ENCODE measurements around the gene HESX1.
A peak's percentile ranks its signal among the peaks of the same experiment; 100 is the strongest.

HESX1 gene

DNA sequence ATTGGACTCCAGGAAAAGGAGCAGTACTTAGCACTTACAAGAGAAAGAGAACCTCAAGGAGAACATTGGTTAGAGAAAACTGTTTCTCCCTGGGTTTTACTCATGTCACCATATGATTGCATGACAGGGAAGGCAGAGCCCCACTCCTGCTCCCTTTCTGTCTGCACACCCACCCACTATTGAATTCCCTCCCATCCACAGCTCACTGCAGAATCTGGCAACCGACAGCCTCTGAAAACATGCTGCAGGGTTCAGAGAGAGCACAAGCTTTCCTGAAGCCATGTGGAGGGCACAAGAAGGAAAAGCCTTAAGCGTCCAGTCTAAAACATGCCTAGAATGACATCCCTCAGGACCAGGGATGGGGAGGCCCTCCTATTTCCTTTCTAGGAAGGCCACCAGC lies 31.6 kb downstream of the HESX1 start:
- DNase-seq (ENCODE audit: low read depth): no peak

DNA sequence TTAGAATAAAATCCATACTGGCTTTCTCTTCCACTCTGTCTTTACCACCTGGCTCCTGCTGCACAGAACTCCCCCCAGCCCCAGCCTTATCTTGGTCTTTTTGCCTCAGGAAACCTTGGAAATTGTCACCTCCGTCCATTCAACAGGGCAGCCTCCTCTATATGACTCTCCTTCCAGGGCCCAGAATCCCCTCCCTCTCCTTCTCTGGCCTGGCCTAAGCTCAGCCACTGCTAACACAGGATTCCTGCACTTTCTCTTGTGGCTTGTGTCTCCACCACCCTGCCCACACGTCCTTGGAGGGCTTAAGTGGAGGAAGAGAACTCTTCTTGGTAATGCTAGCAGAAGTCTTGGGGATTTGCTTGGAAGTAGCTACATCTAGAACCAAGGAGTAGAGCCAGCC lies 33.1 kb downstream of the HESX1 start:
- DNase-seq (ENCODE audit: low read depth): no peak

DNA sequence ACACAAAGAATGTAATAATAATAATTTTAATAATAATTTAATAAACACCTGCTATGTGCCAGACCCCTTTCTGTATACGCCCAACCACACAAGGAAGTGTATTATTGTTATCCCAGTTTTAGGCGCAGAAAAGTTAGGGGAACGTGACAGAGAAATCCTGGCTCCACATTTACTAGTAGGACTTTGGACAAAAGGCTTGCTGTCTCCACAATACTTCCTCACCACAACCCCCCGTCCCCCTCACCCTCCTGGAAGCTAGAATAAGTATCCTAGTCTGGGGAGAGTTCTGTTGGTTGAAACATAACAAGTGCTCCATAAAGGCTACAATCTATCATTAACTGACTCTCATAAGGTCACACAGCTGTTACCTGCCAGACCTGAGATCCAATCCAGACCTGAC lies 34.1 kb downstream of the HESX1 start:
- no peak for DNase-seq (ENCODE audit: low read depth)

DNA sequence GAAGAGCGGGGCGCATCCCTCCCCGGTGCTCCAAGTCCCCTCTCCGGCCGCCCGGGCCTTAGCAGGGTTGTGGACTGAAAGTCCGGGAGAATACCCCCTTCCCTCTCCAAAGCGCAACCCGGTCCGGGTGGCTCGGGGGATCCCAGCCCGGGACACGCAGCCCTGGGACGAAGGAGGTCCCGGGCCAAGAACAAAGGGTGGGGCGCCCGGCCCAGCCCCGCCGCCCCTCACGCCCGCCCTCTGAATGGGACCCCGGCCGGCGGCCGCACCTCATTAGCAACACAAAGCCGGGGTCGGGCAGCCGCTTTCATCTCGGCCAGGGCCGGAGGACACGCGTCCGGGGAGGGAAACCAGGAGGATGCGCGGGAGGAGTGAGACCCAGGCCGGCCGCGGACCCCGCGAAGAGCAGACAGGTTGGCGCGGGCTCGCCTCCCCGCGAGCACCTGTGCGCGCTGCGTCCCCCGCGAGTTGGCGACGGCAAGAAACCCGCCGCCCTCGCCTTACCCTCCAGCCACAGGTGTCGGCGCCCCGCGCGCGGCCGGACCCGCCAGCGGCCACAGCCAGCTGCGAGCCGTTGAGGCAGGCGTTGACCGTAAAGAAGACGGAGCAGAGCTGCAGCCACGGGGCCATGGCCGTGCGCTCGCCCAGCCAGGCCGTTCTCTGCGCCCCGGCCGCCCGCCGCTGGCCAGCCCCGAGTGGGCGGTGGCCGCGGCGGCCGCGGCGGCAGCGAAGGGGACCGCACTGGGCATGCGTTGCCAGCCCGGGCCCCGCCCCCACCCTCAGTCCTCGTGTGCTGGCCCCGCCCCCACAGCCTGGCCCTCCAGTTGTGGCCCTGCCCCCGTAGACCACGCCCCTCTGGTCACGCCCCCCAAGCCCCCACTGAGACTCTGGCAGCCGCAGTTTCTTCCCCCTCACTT lies 34.9 kb downstream of the HESX1 start, which contains the start of gene IL17RD:
Gene IL17RD, minus strand, starts transcription at position 697 of the 917 bp plus-strand sequence. Its CDS starts 67 bp downstream, at position 630.
- peak; percentile 38 for DNase-seq (ENCODE audit: low read depth)

DNA sequence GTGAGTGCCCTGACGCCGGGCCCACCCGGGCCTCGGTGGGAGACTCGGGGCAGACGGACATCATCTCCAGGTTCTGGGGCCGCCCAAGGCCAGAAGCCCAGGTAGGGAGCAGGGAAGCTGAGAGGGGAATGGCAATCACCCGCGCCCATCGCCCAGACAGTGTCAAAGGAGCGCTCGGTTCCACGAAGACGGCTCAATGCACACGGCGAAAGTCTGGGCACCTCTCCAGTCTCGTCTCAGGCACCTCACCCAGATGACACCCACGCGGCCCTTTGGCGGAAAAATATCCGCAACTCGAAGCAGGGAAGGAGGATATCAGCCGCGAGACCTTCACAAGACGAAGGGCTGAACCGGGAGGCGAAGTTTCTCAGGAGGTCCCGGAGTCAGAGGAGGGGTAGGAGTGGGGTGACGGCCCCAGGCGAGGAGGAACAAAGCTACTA lies 35.5 kb downstream of the HESX1 start:
- no peak for DNase-seq (ENCODE audit: low read depth)

DNA sequence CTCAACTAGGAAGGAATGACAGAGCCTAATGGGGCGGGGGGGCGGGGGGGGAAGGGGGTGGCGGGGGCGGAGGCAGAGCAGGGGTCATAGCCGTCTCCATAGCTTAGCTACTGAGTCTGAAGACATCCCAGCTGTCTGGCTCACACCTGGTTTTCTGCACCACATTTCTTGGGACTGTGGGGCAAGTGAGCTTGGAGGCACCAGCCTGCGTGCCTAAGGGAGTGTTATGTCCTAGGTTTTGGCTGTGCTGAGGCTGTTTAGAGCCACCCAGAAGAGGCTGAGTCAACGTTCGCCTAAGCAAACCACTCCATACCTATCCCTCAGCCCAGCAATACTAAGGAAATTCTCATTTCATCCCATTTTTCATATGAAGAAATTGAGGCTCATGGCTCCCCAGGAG lies 36.0 kb downstream of the HESX1 start:
- no peak for DNase-seq (ENCODE audit: low read depth)

DNA sequence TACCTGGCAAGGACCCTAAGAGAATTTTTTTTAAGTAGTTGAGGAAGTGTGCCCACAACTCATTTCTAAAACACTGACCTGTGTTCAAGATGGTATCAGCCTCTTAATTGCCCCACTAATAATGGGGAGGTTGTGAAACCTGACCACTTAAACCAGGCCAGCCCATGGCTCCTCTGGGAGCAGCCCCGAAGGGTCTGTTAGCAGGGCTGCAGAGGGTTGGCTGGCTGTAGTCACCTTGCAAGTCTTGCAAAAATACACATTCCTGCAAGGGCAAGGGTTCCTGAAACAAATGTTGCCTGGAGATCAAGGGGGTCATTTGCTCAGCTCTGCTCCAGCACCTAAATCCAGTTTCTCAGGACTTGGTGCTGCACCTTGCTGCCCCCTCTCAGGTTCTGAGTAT lies 37.9 kb downstream of the HESX1 start:
- no peak for DNase-seq (ENCODE audit: low read depth)

DNA sequence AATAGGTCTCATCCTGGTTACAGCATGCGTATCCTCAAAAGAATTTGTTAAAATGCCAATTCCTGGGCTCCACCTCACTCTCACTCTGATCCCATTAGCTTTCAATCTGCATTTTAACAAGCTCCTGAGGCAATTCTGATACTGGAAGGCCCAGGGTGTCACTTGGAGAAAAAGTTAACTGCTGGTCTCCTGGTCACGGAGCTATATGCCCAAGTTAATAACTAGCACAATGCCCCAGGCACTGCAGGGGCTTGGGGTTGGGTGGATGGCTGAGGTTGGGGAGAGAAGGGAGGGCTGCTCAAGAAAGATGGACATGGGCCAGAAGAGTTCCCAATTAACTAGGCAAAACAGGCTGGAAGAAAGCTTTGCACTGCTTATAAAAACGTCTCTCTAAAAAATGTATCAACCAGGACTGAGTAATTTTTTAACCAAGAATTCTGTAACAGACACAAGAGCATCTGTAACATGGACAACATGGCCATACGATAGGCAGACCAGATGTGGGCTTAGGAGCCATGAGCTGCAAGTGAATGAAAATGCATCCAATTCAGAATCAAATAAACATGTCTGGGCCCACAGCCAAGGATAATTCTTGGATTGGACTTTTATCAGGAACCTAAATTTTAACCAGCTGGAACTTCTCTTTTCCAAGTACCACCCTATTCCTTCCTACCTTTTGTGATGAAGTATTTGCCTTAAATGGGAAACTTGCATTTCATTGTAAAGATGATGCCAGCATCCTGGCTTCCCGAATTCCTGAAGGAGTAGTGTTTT lies 38.8 kb downstream of the HESX1 start:
- no peak for DNase-seq (ENCODE audit: low read depth)

DNA sequence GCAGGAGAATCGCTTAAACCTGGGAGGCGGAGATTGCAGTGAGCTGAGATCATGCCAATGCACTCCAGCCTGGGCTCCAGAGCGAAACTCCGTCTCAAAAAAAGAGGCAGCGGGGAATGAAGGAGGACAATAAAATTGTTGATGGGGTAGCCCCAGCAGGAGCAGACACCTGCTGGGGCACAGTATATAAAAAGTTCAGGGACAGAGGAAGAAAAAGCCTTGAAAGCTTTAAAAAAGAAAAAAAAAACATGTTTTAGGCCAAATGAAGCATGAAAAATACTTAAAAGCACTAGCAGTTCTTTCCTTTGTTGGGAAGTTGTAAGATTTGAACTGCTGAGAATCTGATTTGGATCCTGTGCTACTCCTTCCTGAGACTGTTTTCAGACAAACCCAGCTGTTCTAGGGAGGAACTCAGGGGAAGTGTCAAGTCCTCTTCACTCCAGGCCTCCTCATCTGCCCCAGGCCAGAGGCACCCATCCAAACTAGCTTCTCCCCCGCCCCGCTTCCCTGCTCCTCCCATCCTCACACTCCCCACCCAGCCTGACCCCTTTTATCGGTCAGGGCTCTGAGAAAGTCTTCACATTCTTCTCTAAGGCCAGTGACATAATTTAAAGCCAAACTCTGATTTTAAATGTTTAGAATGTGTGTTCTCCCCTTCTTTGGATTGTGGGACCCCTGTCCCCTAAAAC lies 39.6 kb downstream of the HESX1 start:
- DNase-seq (ENCODE audit: low read depth): no peak

DNA sequence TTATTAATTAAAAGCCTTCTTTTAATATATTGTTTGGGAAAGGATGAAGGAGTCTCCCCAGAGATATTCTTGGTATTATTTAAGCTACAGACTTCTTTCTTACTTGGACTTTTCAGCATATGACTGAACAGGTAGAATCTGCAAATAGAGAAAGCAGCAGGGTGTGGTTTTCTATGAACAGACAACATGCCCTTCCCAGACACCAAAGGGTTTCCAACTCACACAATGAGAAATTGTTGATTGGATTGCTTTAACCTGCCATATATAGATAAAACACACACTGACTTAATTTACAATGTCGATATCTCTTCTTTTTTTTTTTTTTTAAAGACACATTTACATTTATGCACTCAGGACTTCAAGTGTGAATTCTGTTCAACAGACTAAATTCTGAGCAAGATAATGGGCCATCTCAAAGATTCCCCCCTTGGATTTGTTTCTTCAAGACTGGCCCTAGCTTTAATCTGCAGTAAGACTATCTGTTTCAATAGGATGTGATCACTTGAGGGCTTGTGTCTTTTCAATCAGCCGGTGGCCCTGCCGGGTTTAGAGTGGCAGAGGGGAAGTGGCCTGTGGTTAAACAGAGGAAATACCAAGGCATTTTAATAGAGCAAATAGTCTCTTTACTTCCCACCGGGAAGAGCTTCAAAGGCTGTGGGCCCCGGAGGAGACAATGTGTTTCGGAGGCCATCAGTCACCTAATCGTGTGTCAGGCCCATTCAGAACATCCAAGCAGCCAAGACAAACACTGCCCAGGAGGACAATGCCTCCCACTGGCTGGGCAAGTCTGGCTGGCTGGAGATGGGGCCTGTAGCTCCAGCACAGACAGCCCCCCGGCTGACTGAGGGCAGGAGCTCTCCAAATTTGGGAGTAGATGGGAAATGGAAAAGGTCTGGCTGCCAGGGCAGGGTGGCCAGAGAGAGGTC lies 40.7 kb downstream of the HESX1 start:
- DNase-seq (ENCODE audit: low read depth): no peak

DNA sequence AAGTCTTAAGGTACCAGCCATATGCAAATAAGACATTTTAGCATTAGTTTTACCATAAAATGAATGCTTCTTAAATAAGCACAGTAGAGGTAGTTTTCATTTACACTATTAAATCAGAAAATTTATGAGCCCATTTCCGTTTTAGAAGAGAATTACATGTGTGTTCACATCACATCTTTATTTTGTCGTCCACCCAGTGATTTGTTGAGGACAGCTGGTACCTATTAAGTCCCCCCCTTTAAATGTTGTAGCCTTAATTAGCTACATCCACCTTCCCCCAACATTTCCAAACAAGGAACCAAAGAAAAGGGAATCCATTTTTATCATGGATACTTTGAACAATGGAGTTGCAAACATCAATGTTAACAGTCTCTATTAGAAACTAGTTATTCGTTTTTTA lies 41.5 kb downstream of the HESX1 start:
- DNase-seq (ENCODE audit: low read depth): no peak

DNA sequence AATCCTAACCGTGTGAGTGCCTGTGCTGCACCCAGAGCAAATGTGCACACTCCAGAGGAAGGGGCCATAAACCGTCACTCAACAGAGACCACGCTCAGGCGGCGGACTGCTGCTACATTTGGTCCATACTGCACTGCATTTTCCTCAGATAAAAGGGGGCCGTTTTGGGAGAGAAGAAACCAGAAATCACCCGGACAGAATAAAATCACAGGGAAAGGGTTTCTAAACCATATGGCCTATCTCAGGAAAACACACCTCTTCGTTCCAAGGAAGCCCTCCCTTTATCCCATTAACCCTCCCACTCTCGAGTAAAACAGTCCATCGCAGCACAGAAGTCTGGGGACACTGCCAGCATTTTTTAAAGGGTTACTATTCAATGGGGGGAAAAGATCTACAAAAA lies 42.2 kb downstream of the HESX1 start:
- DNase-seq (ENCODE audit: low read depth): no peak

DNA sequence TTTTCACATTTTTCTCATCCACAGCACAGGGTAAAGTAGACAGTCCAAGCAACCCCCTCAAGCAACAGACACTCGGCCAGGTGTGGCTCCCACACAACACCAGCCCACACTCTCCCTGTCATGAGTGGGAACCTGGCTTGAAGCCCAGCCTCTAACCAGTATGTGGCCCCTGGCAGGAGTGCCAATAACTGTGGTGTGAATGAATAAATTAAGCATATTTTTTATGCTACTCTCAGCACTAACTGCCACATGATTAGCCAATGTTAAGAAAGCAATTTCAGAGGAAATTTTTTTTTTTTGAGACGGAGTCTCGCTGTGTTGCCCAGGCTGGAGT lies 44.5 kb downstream of the HESX1 start:
- no peak for DNase-seq (ENCODE audit: low read depth)

DNA sequence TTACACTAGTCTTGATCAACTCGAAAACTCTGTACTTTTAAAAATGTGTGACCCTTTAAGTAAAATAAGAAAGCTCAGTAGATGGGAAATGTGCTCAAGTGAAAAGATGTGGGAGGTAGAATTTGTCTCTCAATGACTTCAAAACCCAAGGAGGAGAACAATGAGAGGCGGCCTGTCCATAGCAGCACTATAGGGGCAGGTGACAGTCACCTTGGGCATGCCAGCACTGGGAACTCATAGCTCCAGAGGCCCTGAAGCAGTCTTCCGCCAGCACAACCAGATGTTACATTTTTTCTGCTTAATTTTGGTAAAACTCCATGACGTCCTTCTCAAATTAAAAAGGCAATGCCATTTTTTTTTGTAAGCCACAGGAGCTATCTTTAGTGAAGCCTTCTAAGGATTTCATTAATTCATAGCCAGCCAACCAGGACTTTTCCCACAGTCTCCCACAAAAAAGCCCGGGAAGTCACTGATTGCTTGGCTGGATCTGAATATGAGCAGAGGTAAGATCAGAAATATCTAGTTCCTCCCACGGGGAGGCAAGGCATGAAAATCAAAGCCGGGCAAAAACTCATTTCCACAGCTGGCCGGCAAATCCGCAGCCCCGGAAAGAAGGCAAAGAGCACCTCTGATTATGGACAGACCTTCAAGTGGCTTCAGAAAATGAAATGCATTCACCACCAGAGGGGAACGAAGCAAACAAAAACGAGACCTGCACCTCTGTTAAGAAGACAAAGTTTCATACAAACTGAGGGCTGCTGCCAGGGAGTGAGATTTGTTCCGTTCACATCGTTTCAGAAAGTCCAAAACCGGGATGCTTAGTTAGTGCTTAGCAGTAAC lies 45.1 kb downstream of the HESX1 start:
- DNase-seq (ENCODE audit: low read depth): no peak

DNA sequence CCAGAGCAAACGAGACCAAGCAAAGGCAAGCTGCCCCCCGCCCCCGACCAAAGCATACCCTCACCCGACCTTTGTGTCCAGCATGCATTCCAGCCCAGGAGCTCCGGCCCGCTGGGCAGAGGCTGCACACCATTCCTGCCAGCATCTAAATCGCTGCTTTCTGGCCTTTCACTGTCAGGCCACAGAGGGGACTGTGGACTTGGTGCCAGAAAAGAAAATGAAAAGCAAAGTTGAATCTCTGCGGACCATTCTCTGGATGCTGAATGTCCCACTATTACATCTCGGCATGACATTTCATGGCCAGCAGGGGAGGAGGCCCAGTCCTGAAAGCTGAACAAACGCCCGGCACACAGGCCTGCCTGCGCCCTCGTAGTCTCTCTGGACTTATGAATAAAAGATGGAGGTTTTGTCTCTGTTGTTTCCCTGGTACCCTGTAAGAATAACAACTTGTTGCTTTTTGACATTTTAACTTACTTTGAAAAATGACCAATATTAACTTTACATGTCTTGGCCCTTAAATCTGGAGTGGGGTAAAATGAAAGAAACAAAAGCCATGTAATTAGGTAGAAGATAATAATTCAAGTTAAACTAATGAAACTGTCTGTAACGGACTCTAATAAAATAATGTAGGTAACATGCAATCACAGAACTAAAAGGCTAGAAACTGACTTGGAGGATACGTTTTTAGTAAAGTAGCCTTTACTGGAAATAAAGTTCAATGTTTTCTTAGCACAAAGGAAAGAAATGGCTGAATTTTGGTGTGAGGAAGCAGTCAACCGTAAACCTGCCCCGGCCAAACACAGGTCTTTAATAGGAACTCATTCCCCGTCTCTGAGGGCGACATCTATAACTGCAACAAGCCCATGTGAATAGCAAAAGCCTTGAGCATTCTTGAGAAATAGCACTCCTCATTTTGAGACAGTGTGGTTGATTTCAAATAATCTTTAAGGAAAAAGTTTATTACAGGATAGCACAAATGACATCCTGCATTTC lies 47.3 kb downstream of the HESX1 start:
- no peak for DNase-seq (ENCODE audit: low read depth)

DNA sequence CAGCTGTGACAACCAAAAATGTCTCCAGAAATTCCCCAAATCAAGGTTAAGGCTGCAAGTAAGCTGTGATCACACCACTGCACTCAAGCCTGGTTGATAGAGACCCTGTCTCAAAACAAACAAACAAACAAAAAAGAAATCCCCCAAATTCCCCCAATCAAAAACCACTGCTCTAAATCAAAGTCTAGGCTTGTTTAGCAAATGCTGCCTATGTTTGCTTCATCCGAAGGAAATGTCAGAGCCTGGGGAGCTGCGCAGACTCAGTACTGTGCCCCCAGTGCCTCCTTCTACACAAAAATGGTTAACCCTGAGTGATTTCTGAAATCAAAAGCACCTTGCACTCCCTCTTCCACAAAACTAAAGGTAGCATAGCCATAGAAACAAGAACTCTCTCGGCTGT lies 48.0 kb downstream of the HESX1 start:
- no peak for DNase-seq (ENCODE audit: low read depth)

DNA sequence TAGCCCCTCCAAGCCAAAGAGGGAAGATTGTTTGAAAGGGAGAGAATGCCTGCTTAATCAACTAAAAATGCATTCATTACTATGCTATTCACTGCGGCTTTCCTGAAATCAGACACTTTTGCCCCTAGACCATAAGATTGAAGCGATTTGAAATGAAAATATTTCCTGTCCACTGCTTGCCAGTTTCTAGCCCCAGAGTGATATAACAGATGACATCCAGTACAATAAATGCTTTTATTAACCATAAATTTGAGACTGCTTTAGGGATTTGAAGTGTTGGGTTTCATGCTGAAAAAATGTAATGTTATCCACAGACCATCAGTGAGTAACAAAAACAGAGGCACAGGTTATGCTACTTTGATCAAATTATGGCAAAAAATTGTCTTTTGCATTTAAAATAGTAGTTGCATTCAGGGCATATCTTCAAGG lies 48.7 kb downstream of the HESX1 start:
- no peak for DNase-seq (ENCODE audit: low read depth)

DNA sequence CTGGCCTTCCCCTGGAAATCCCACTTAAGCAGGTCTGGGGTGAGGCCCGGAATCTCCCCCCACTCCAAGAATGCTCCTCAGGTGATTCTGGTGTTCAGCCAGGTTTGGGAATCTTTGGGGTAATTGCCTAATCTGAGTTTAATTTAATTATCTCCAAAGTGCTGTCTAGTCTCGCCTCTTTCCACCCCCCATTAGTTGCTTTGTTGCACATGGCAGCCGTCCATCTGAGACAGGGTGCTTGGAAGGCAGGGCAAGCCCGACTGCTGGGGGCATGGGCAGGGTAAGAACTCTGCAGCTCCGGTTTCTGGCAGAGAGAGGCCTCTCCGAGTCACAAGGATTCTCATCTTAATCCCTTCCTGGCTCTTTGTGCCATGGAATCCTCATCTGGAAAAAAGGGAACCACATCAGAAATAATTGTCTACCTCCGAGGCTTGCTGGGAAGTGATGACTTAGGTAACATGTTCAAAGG lies 49.6 kb downstream of the HESX1 start:
- no peak for DNase-seq (ENCODE audit: low read depth)
